ENCODE measurements around the gene PLCL1. TPM values are rescaled to one million over a fixed set of nuclear protein-coding genes. Genes with fewer than 3 reads are reported as not detected.

The PLCL1 gene
- polyA plus RNA-seq, 1 of the 3 experiments (the other 2 are of a cell fraction) = 7.7 TPM

DNA sequence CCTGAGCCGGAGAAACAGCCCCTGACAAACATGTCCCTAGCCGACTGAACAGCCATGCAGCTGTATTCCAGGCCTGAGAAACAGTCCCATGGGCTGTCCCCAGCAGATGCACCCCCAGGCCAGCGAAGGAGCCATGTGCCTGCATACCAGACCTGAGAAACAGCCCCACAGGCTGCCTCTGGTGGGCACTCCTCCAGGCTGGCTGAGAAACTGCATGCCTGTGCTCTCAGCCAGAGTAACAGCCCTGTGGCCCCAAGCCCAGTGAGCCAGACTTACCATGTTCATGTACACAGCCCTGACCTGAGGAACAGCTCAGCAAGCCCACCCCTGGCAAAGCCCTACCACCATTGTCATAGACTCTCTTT, 44.1 kb upstream of the PLCL1 start:
- 0% methylated on average over 1 of the region's 3 CpGs for WGBS (ENCODE audit: low lambda C conversion rate)
- H3K9me3 ChIP-seq = no peaks in the 10 kb centered on the region
- ChIA-PET CTCF (interaction anchor here (0.9 kb wide), 1 partner anchor 536 kb away, joined by 3 read pairs; no protein-coding TSS in a partner anchor), POLR2A (no interaction called here)
- no peaks in the 10 kb centered on the region for H3F3A ChIP-seq (replicated peaks; ENCODE audit: insufficient read depth)
- no peaks in the 10 kb centered on the region for H3K9me2 ChIP-seq
- no peak overlapping the region for H3K27ac ChIP-seq (ENCODE audit: low read depth in 2 of 2, low read length in 1 of 2)
- no peaks in the 10 kb centered on the region for H3K27me3 ChIP-seq (ENCODE audit: insufficient read depth)
- no peak for DNase-seq
- no peak overlapping the region for H3K4me3 ChIP-seq (ENCODE audit: low read depth in 2 of 2, low read length in 1 of 2)
- TF ChIP-seq JUND (IDR thresholded peaks at IDR 0.05) (no peak), RCOR1 (IDR thresholded peaks at IDR 0.05; ENCODE audit: low read length) (no peak), GABPA (IDR thresholded peaks at IDR 0.05; ENCODE audit: low read depth) (no peak), NRF1 (IDR thresholded peaks at IDR 0.05; ENCODE audit: low read depth, low read length) (no peak), GATA2 (CRISPR knock-in tag; IDR thresholded peaks at IDR 0.05) (no peak), SMC3 (IDR thresholded peaks at IDR 0.05; ENCODE audit: low read depth, low read length) (no peak), FOXM1 (IDR thresholded peaks at IDR 0.05; ENCODE audit: low read depth) (no peak), EP300 (IDR thresholded peaks at IDR 0.05; ENCODE audit: borderline replicate concordance in 1 of 2, low read depth in 1 of 2, low read length in 1 of 2) (no peak), RAD21 (IDR thresholded peaks at IDR 0.05; ENCODE audit: low read length) (no peak)
- TF ChIP-seq, protein P1, sequence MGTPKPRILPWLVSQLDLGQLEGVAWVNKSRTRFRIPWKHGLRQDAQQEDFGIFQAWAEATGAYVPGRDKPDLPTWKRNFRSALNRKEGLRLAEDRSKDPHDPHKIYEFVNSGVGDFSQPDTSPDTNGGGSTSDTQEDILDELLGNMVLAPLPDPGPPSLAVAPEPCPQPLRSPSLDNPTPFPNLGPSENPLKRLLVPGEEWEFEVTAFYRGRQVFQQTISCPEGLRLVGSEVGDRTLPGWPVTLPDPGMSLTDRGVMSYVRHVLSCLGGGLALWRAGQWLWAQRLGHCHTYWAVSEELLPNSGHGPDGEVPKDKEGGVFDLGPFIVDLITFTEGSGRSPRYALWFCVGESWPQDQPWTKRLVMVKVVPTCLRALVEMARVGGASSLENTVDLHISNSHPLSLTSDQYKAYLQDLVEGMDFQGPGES (IDR thresholded peaks at IDR 0.05; ENCODE audit: low read depth, low read length) = no peak
- TF ChIP-seq, protein P2, sequence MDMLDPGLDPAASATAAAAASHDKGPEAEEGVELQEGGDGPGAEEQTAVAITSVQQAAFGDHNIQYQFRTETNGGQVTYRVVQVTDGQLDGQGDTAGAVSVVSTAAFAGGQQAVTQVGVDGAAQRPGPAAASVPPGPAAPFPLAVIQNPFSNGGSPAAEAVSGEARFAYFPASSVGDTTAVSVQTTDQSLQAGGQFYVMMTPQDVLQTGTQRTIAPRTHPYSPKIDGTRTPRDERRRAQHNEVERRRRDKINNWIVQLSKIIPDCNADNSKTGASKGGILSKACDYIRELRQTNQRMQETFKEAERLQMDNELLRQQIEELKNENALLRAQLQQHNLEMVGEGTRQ (IDR thresholded peaks at IDR 0.05; ENCODE audit: borderline replicate concordance, low read depth, low read length) = no peak
- TF ChIP-seq, protein P3, sequence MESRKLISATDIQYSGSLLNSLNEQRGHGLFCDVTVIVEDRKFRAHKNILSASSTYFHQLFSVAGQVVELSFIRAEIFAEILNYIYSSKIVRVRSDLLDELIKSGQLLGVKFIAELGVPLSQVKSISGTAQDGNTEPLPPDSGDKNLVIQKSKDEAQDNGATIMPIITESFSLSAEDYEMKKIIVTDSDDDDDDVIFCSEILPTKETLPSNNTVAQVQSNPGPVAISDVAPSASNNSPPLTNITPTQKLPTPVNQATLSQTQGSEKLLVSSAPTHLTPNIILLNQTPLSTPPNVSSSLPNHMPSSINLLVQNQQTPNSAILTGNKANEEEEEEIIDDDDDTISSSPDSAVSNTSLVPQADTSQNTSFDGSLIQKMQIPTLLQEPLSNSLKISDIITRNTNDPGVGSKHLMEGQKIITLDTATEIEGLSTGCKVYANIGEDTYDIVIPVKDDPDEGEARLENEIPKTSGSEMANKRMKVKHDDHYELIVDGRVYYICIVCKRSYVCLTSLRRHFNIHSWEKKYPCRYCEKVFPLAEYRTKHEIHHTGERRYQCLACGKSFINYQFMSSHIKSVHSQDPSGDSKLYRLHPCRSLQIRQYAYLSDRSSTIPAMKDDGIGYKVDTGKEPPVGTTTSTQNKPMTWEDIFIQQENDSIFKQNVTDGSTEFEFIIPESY (IDR thresholded peaks at IDR 0.05; ENCODE audit: borderline replicate concordance, low read depth) = no peak
- no peak overlapping the region for H3K4me2 ChIP-seq
- H3K36me3 ChIP-seq (replicated peaks in 1 of 2; ENCODE audit: control insufficient read depth in 1 of 2, insufficient read depth in 2 of 2, low read length in 1 of 2) = no peaks in the 10 kb centered on the region
- no peaks in the 10 kb centered on the region for H3K79me2 ChIP-seq (ENCODE audit: insufficient read depth)
- no peaks in the 10 kb centered on the region for H4K20me1 ChIP-seq (ENCODE audit: insufficient read depth)
- H2AFZ ChIP-seq (ENCODE audit: low read depth) = no peak overlapping the region
- no peak overlapping the region for H3K9ac ChIP-seq
- H3K4me1 ChIP-seq (ENCODE audit: control insufficient read depth in 1 of 2, insufficient read depth in 2 of 2, low read depth in 1 of 2, low read length in 1 of 2) = no peaks in the 10 kb centered on the region

DNA sequence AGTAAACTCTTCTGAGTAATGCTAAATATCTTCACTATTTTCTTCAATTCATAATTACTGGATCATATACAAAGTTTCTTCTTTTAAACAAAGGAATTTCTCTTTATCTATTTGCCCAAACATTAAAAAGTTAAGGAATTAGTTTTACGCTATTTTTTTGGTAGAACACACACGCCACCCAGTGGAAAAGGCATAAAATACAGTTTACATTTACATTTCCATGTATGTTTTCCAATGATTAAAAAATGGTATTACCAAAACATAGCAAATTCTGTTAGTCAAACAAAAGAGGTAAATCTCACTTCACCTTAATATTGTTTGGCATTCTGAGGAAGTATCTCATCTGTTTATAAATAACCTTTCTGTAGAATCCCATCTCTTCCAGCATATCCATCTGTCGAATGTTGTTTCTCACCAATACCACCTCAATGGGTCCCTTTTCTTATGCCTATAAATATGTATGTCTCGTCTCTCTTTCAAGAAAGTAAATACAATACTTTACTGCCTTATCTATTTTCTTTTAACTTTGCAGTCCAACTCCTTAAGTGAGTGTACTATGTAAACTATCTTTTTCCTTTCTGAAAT, 26.5 kb upstream of the PLCL1 start:
- H3F3A ChIP-seq (replicated peaks; ENCODE audit: insufficient read depth) = no peaks in the 10 kb centered on the region
- no peak overlapping the region for H3K9ac ChIP-seq
- H3K79me2 ChIP-seq (ENCODE audit: insufficient read depth) = no peaks in the 10 kb centered on the region
- peak overlapping the region; percentile 47; the same call in 1 of the 2 replicates for H2AFZ ChIP-seq (ENCODE audit: low read depth)
- no peak for TF ChIP-seq GATA2 (CRISPR knock-in tag; IDR thresholded peaks at IDR 0.05)
- TF ChIP-seq FOXJ3 (CRISPR knock-in tag; IDR thresholded peaks at IDR 0.05) = no peak
- no peak for TF ChIP-seq YY1 (IDR thresholded peaks at IDR 0.05; ENCODE audit: low read depth)
- TF ChIP-seq, protein P2 (IDR thresholded peaks at IDR 0.05; ENCODE audit: borderline replicate concordance, low read depth, low read length) = no peak
- peak; percentile 69 for TF ChIP-seq SMC3 (IDR thresholded peaks at IDR 0.05; ENCODE audit: low read depth, low read length)
- no peak for TF ChIP-seq NRF1 (IDR thresholded peaks at IDR 0.05; ENCODE audit: low read depth, low read length)
- TF ChIP-seq, protein P4, sequence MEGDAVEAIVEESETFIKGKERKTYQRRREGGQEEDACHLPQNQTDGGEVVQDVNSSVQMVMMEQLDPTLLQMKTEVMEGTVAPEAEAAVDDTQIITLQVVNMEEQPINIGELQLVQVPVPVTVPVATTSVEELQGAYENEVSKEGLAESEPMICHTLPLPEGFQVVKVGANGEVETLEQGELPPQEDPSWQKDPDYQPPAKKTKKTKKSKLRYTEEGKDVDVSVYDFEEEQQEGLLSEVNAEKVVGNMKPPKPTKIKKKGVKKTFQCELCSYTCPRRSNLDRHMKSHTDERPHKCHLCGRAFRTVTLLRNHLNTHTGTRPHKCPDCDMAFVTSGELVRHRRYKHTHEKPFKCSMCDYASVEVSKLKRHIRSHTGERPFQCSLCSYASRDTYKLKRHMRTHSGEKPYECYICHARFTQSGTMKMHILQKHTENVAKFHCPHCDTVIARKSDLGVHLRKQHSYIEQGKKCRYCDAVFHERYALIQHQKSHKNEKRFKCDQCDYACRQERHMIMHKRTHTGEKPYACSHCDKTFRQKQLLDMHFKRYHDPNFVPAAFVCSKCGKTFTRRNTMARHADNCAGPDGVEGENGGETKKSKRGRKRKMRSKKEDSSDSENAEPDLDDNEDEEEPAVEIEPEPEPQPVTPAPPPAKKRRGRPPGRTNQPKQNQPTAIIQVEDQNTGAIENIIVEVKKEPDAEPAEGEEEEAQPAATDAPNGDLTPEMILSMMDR (IDR thresholded peaks at IDR 0.05) = peak; percentile 88
- TF ChIP-seq, protein P1 (IDR thresholded peaks at IDR 0.05; ENCODE audit: low read depth, low read length) = no peak
- peak; percentile 90 for TF ChIP-seq RAD21 (IDR thresholded peaks at IDR 0.05; ENCODE audit: low read length)
- TF ChIP-seq, protein P5, sequence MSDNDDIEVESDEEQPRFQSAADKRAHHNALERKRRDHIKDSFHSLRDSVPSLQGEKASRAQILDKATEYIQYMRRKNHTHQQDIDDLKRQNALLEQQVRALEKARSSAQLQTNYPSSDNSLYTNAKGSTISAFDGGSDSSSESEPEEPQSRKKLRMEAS (IDR thresholded peaks at IDR 0.05; ENCODE audit: low read depth) = no peak
- no peak for TF ChIP-seq POLR2AphosphoS5 (IDR thresholded peaks at IDR 0.05; ENCODE audit: low read depth, low read length)
- TF ChIP-seq GABPA (IDR thresholded peaks at IDR 0.05; ENCODE audit: low read depth) = no peak
- no peak for TF ChIP-seq RCOR1 (IDR thresholded peaks at IDR 0.05; ENCODE audit: low read length)
- no peak overlapping the region for H3K27ac ChIP-seq (ENCODE audit: low read depth in 2 of 2, low read length in 1 of 2)
- H3K4me1 ChIP-seq (ENCODE audit: control insufficient read depth in 1 of 2, insufficient read depth in 2 of 2, low read depth in 1 of 2, low read length in 1 of 2) = no peaks in the 10 kb centered on the region; a peak in 2 of 4 replicates
- H4K20me1 ChIP-seq (ENCODE audit: insufficient read depth) = no peaks in the 10 kb centered on the region
- peak; percentile 30 for DNase-seq
- no peaks in the 10 kb centered on the region for H3K36me3 ChIP-seq (replicated peaks in 1 of 2; ENCODE audit: control insufficient read depth in 1 of 2, insufficient read depth in 2 of 2, low read length in 1 of 2)
- ChIA-PET POLR2A (no interaction called here), CTCF (interaction anchor here (0.7 to 2.1 kb wide), 4 partner anchors 13 to 1016 kb away, joined by 3 to 10 read pairs (median 4); no protein-coding TSS in a partner anchor)
- H3K4me2 ChIP-seq = no peak overlapping the region
- H3K27me3 ChIP-seq (ENCODE audit: insufficient read depth) = no peaks in the 10 kb centered on the region
- H3K4me3 ChIP-seq (ENCODE audit: low read depth in 2 of 2, low read length in 1 of 2) = no peak overlapping the region; a peak in 1 of 4 replicates
- no peaks in the 10 kb centered on the region for H3K9me2 ChIP-seq
- 22% methylated on average over 4 of the region's 4 CpGs for WGBS (ENCODE audit: low lambda C conversion rate)
- H3K9me3 ChIP-seq = no peaks in the 10 kb centered on the region

All from SK-N-SH (cell line).